Spleen (tissue), 11 donors: Measurements from ENCODE around the gene TMEM255B. TPM values are rescaled to one million over a fixed set of nuclear protein-coding genes. Genes with fewer than 3 reads are reported as not detected.
"Not testable (repeated sequence)": the region's sequence is repeated elsewhere in the genome, so short reads cannot be mapped to it uniquely, and the experiment has no call there.

Source experiments
- DNase-seq: peaks from one replicate; pipeline ENCODE4 v3.0.0-alpha.2; 2020
- H3K27ac ChIP-seq, 8 donors: fragments of 200-600 bp; sonication (generic) in 7 of 8; 1 replicate in 4 of 8; 2 replicates in 4 of 8; pipeline versions ENCODE4 v1.5.0 to v1.8.0; 2016 to 2021; ENCODE audit warnings: inconsistent platforms in 4 of 8, mild to moderate bottlenecking in 4 of 8, moderate library complexity in 1 of 8
- H3K27me3 ChIP-seq, 7 donors: fragments of 200-600 bp; sonication (generic) in 6 of 7; replicated peaks in 1 of 7; 1 replicate in 4 of 7; 2 replicates in 3 of 7; pipeline versions ENCODE4 v1.5.0 to v1.8.0; 2016 to 2021; ENCODE audit warnings: inconsistent platforms in 3 of 7, mild to moderate bottlenecking in 1 of 7
- H3K36me3 ChIP-seq, 6 donors: fragments of 200-600 bp; sonication (generic) in 5 of 6; 1 replicate in 4 of 6; 2 replicates in 2 of 6; pipeline versions ENCODE4 v1.5.0 to v1.8.0; 2016 to 2021; ENCODE audit warnings: inconsistent platforms in 2 of 6
- H3K4me1 ChIP-seq, 6 donors: fragments of 200-600 bp; sonication (generic) in 5 of 6; 1 replicate in 3 of 6; 2 replicates in 3 of 6; pipeline versions ENCODE4 v1.5.0 to v1.8.0; 2016 to 2021; ENCODE audit warnings: inconsistent platforms in 3 of 6
- H3K4me3 ChIP-seq, 8 donors: fragments of 200-600 bp; sonication (generic) in 7 of 8; 1 replicate in 4 of 8; 2 replicates in 4 of 8; pipeline versions ENCODE4 v1.5.0 to v1.8.0; 2016 to 2021; ENCODE audit warnings: inconsistent platforms in 4 of 8, mild to moderate bottlenecking in 4 of 8, moderate library complexity in 2 of 8
- H3K9me3 ChIP-seq, 8 donors: fragments of 200-600 bp; sonication (generic) in 7 of 8; 1 replicate in 4 of 8; 2 replicates in 4 of 8; pipeline versions ENCODE4 v1.5.0 to v1.8.0; 2016 to 2021; ENCODE audit warnings: inconsistent platforms in 4 of 8
- CTCF ChIP-seq, 11 experiments: fragments of 200-600 bp in 7 of 11; fragments of 450-650 bp in 4 of 11; sonication (generic) in 4 of 11; IDR thresholded peaks in 8 of 11; conservative IDR thresholded peaks in 3 of 11; 1 replicate in 7 of 11; 2 replicates in 4 of 11; pipeline versions ENCODE4 v1.4.0 to v1.8.0; 2016 to 2021; ENCODE audit warnings: antibody characterized with exemption in 11 of 11, inconsistent platforms in 4 of 11, mild to moderate bottlenecking in 1 of 11
- POLR2A ChIP-seq, 3 donors: fragments of 450-650 bp; IDR thresholded peaks; one replicate each; pipeline ENCODE4 v1.5.1; 2017; ENCODE audit warnings: antibody characterized with exemption in 3 of 3, mild to moderate bottlenecking in 1 of 3
- POLR2AphosphoS5 ChIP-seq, 3 donors: sonication (generic); formaldehyde crosslinking; IDR thresholded peaks; one replicate each; pipeline ENCODE4 v1.5.1; 2017; ENCODE audit warnings: antibody characterized with exemption in 3 of 3
- WGBS, 5 donors: extraction: QIAGEN DNeasy Blood & Tissue Kit in 3 of 5; methylation state at CpG; one replicate each; pipeline versions ENCODE4 v1.1.5 to v1.1.7; 2013 to 2018; 5-methylcytosine and 5-hydroxymethylcytosine counted together
- intact Hi-C: fragments of 100-400 bp; cut with DNase I; formaldehyde crosslinking; loops from one replicate; pipeline ENCODE4 v1.15.0; 2023; ENCODE audit warnings: low total_unique reads
- polyA plus RNA-seq, 3 donors: library from polyadenylated mRNA; stranded (reverse); fragments of 200-250 nt; gene quantifications; one replicate each; pipeline ENCODE4 v1.2.1, GENCODE V29; 2013
- total RNA-seq, 7 donors: library from RNA; depleted of rRNA in 3 of 7; stranded (reverse); fragments of >200 nt in 3 of 7; fragmentation: NEBNext Ultra II Directional in 4 of 7; extraction: Animal tissue kit (Norgen Biotek cat#: 25700) in 4 of 7; gene quantifications; one replicate each; pipeline versions ENCODE4 v1.1.0 to v1.2.1, GENCODE V29; 2016 to 2021
- donor health status: healthy with polysubstance abuse.
- donor health status: DM: no; HTN: no; CAD: no; lungs with moderate emphysema.
- donor health status: DM: no; HTN: no; CAD: no.
- donor health status: Bipolar disorder and iron deficiency.
- donor health status: healthy.
- donor health status: DM: no; HTN: no; CAD: no.
- donor health status: DM: yes; HTN: yes; CAD: no.

The TMEM255B gene
- total and polyA plus RNA-seq, 10 donors: 5.7 to 26.9 (median 12.3) TPM

GRCh38 chr13:113794086-113794485 is 35.1 kb downstream of the TMEM255B start:
- H3K27me3 ChIP-seq: no peaks in the 10 kb centered on the region
- no peaks in the 10 kb centered on the region for H3K4me1 ChIP-seq
- WGBS, 5 donors: 91 to 94% (median 93%) methylated on average over 22 to 23 of the region's 23 CpGs
- no peak overlapping the region for H3K27ac ChIP-seq
- intact Hi-C loops: no loop called here
- H3K4me3 ChIP-seq: no peak overlapping the region
- H3K9me3 ChIP-seq: no peaks in the 10 kb centered on the region
- TF ChIP-seq POLR2AphosphoS5 (IDR thresholded peaks at IDR 0.05): no peak
- TF ChIP-seq POLR2A (IDR thresholded peaks at IDR 0.05): no peak
- no peak for TF ChIP-seq CTCF (IDR thresholded peaks at IDR 0.05 in 8 of 11, conservative IDR thresholded peaks at IDR 0.05 in 3 of 11)
- peaks cover 0 to 25% (median 0%) of the 10 kb centered on the region in 6 donors for H3K36me3 ChIP-seq
- peak; percentile 59 for DNase-seq

- Histone ChIP-seq H3K27ac (no peak overlapping the region), H3K27me3 (no peaks in the 10 kb centered on the region), H3K4me3 (no peak overlapping the region), H3K4me1 (no peaks in the 10 kb centered on the region), H3K9me3 (no peaks in the 10 kb centered on the region), H3K36me3 (peaks cover 0 to 25% (median 0%) of the 10 kb centered on the region in 6 donors)
- DNase-seq: peak; percentile 58
- 88 to 93% (median 90%) methylated on average over 24 of the region's 24 CpGs for WGBS, 5 donors
- TF ChIP-seq POLR2A (IDR thresholded peaks at IDR 0.05) (no peak), CTCF (IDR thresholded peaks at IDR 0.05 in 8 of 11, conservative IDR thresholded peaks at IDR 0.05 in 3 of 11) (no peak), POLR2AphosphoS5 (IDR thresholded peaks at IDR 0.05) (no peak)
- intact Hi-C loops: no loop called here
Observed at GRCh38 chr13:113794764-113795173, 35.7 kb downstream of the TMEM255B start.

GRCh38 chr13:113795362-113795761 is 36.3 kb downstream of the TMEM255B start:
- 8 to 15% (median 13%) methylated on average over 1 of the region's 1 CpG for whole genome bisulfite sequencing, 5 donors
- H3K27me3 ChIP-seq, H3K27ac ChIP-seq, H3K9me3 ChIP-seq, H3K4me3 ChIP-seq, intact Hi-C loops, H3K4me1 ChIP-seq: not testable (repeated sequence)
- H3K36me3 ChIP-seq: peaks cover 0 to 25% (median 0%) of the 10 kb centered on the region in 6 donors
- DNase-seq: peak; percentile 10

- TF ChIP-seq POLR2A (IDR thresholded peaks at IDR 0.05) (no peak), CTCF (IDR thresholded peaks at IDR 0.05 in 8 of 11, conservative IDR thresholded peaks at IDR 0.05 in 3 of 11) (no peak), POLR2AphosphoS5 (IDR thresholded peaks at IDR 0.05) (no peak)
- Histone ChIP-seq H3K9me3 (no peaks in the 10 kb centered on the region), H3K36me3 (peaks cover 0 to 25% (median 0%) of the 10 kb centered on the region in 6 donors), H3K27ac (no peak overlapping the region), H3K4me1 (peaks cover 0 to 1% (median 0%) of the 10 kb centered on the region in 6 donors), H3K4me3 (no peak overlapping the region), H3K27me3 (no peaks in the 10 kb centered on the region)
- WGBS, 5 donors: 82 to 86% (median 84%) methylated on average over 17 to 20 of the region's 20 CpGs
- peak; percentile 30 for DNase-seq
- intact Hi-C loops: no loop called here
Observed at GRCh38 chr13:113796211-113796963, 37.4 kb downstream of the TMEM255B start.
